Heart left ventricle (tissue), 13 donors: ENCODE data around the gene RPL21.

ENCODE experiments used
- POLR2A ChIP-seq, 2 donors: fragments of 450-650 bp; IDR thresholded peaks; one replicate each; pipeline ENCODE4 v1.6.1; 2017; ENCODE audit warnings: antibody characterized with exemption in 2 of 2, mild to moderate bottlenecking in 2 of 2, moderate library complexity in 2 of 2
- TF ChIP-seq, protein P1 (sequence below), 12 donors: fragments of 200-600 bp; sonication (generic) in 4 of 12; IDR thresholded peaks; one replicate each; pipeline versions ENCODE4 v1.5.0 to v1.8.0; 2018 to 2022; ENCODE audit warnings: antibody characterized with exemption in 12 of 12, mild to moderate bottlenecking in 5 of 12
- donor health status: ischemic (EF 13 %, LVEDD 7.1; RV severe dilation, severe dysfunction).
- donor health status: DM: no; HTN: yes; CAD: no.
- donor health status: DM: no; HTN: no; CAD: no.
- donor health status: ischemic (EF 25% LVEDD 6.9; RV normal size, moderate dysfunction).
- donor health status: ischemic (EF 25% LVEDD 5.7; RV mildly dilated, moderate dysfunction).
- donor health status: ischemic (EF 35%, LVEDD 5.7; RV mildly dilated, moderate dysfunction).
- donor health status: nonischemic (EF 11% LVEDD 7.7; RV severe dilation, severe dysfunction).
- donor health status: DM: yes; HTN: yes; CAD: no.
- donor health status: PGD.
- donor health status: ischemic (EF 29% LVEDD 5.4; RV normal size, mild dysfunction).
- donor health status: nonischemic (EF 23%, LVEDD 6.1; RV moderate dilation, normal function).

DNA sequence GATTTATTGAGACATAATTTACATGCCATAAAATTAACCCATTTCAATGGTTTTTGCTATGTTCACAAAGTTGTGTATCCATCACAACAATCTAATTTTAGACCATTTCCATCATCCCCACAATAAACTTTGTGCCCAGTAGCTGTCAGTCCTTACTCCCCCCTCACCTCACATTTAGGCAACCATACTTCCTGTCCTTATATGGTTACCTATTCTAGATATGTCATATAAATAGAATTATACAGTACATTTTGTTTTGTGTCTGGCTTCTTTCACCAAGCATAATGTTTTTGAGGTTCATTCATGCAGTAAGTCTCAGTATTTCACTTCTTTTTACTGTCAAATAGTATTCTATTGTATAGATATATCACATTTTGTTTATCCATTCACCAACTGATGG is 23.2 kb upstream of the RPL21 start:
- TF ChIP-seq, protein P1, sequence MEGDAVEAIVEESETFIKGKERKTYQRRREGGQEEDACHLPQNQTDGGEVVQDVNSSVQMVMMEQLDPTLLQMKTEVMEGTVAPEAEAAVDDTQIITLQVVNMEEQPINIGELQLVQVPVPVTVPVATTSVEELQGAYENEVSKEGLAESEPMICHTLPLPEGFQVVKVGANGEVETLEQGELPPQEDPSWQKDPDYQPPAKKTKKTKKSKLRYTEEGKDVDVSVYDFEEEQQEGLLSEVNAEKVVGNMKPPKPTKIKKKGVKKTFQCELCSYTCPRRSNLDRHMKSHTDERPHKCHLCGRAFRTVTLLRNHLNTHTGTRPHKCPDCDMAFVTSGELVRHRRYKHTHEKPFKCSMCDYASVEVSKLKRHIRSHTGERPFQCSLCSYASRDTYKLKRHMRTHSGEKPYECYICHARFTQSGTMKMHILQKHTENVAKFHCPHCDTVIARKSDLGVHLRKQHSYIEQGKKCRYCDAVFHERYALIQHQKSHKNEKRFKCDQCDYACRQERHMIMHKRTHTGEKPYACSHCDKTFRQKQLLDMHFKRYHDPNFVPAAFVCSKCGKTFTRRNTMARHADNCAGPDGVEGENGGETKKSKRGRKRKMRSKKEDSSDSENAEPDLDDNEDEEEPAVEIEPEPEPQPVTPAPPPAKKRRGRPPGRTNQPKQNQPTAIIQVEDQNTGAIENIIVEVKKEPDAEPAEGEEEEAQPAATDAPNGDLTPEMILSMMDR (IDR thresholded peaks at IDR 0.05), result no peak
- TF ChIP-seq POLR2A (IDR thresholded peaks at IDR 0.05), result no peak
